GM21381 (cell line): Measurements from ENCODE around the gene ALKBH3.

Experiments
- ATAC-seq: cut with Tn5 transposase; IDR thresholded peaks from one replicate; pipeline ENCODE4 v1.9.1; 2021; ENCODE audit warnings: mild to moderate bottlenecking, moderate library complexity; ENCODE audit not compliant: unreplicated experiment

ALKBH3 gene

GRCh38 chr11:43894546-43894945 is 13.9 kb downstream of the ALKBH3 start:
- ATAC-seq: no peak

DNA sequence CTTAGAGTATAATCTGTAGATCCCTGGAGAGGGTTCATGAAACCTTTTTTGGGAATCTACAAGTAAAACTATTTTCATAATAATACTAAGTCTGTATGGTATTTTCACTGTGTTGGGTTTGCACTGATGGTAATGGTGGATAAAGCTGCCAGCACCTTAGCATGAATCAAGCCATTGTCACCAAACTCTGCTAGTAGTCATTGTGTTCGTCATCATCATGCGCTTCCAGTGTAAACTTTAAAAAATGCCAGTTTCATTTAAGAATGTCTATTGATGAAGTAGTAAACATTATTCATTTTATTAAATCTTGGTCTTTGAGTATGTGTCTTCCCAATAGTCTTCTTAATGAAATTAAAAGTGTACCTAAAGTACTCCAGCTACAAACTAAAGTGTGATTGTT is 15.0 kb downstream of the ALKBH3 start:
- ATAC-seq: no peak

GRCh38 chr11:43898574-43898973 is 17.9 kb downstream of the ALKBH3 start:
- ATAC-seq: no peak

DNA sequence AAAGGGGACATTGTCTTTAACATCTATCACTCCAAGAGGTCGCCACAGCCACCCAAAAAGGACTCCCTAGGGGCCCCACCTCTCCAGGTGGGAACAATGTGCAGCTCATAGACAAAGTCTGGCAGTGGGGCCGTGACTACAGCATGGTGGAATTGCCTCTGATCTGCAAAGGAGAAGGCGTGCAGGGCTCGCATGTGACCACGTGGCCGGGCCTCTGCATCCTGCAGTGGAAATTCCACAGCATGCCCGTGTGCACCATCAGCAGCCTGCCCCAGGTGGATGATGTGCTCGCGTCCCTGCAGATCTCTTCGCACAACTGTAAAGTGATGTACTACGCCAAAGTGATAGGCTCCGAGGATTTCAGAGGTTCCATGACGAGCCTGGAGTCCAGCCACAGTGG is 18.5 kb downstream of the ALKBH3 start:
- no peak for ATAC-seq

GRCh38 chr11:43901551-43901950 is 20.9 kb downstream of the ALKBH3 start:
- no peak for ATAC-seq

- ATAC-seq: no peak
These were observed 22.4 kb downstream of the ALKBH3 start for GRCh38 chr11:43903078-43903477.

DNA sequence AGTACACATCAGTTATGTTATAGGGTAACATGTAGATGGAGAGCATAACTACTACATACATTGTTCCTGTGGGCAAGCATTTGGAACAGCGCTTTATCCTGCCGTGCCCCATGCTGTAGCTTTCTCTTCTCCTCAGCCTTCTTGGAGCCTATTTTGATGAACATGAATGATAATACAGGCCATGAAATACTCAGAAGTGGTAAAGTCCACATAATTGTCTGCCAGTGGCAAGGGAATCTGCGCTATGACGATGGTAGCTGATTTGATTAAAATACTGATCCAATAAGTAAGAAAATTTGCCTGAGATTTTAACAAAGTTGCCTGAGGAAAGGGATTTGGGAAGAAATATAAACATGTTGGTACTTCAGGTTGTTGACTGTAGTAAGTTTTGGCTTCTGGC is 23.3 kb downstream of the ALKBH3 start:
- no peak for ATAC-seq

- ATAC-seq: no peak
These were observed 24.3 kb downstream of the ALKBH3 start for GRCh38 chr11:43904742-43905535.

GRCh38 chr11:43905813-43906241 is 25.2 kb downstream of the ALKBH3 start:
- ATAC-seq: no peak

- no peak for ATAC-seq
These were observed 26.7 kb downstream of the ALKBH3 start for GRCh38 chr11:43907028-43907975.

DNA sequence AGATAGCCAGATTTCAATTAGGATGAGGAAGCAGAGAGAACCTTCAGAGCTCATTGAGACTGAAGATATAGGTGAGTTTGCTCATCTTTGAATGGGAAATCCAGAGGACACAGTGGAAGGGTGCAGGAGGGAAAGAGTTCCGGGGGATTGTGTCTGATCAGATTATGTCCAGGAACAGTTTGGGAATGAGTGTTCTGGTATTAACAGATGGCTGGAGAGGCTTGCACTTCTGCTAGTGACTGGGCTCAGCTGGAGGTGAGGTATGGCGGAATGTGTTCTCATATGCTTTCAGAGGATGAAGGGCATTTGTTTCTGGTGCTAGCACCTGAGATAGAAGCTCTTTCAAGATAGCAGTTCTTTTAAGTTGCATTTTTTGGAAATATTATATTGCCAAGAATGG is 27.6 kb downstream of the ALKBH3 start:
- no peak for ATAC-seq

DNA sequence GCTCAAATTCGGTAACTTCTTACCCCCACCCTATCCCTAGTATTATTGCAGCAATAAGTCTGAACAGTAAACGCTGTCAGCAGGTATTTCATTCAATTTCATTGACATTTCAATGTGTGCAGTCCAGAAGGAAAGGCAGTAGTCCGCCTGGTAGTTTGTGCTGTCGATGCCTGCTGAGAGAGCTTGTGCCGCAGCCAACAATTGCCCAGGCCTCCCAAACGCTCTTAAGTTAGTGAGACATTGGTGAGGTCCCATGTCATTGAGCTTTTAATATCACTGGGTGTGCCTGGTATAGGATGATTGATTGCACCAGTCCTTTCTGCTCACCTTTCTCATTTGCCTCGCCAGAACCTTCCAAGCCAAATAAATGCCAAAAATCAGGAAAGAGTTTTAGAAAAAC is 28.1 kb downstream of the ALKBH3 start:
- no peak for ATAC-seq

DNA sequence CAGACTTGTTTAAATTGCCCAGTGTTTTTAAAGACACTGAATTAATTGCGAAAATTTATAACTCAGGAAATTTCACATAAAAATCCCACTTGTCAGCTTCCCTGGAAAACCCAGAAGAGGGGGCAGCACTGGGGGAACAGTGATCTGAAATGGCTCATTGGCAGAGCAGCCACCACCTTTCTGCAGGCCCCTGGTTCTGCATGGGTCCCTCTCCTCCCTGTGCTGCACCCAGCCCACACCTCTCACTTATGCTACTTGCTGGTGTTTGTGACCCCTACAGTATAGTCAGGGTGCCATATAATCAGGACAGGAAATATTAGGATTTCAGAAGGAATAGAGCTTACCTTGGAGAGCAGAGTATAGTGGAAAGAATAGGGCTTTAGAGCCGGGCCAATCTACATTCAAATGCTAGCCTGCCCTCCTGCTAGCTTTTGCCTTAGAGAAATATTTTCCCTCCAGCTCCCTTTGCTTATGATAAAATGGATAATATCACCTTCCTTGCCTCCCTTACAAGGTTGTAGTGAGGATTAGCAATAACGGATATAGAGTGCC is 33.3 kb downstream of the ALKBH3 start:
- no peak for ATAC-seq

DNA sequence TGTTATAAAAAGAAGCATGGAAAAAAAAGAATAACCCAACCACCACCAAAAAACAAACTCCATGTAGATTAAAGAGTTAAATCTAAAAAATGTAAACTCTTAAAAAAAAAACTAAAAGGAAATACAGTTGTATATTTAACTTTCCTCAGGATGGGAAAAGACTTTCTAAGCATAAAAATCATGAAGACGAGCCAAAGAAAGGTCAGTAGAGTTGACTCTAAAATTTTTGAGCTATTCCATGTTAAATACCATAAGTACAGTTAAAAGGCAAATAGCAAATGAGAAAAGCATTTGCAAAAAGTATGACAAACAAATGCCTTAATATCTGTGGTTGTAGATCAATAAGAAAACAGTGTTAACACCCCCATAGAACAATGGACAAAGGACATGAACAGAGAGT is 33.8 kb downstream of the ALKBH3 start:
- no peak for ATAC-seq

DNA sequence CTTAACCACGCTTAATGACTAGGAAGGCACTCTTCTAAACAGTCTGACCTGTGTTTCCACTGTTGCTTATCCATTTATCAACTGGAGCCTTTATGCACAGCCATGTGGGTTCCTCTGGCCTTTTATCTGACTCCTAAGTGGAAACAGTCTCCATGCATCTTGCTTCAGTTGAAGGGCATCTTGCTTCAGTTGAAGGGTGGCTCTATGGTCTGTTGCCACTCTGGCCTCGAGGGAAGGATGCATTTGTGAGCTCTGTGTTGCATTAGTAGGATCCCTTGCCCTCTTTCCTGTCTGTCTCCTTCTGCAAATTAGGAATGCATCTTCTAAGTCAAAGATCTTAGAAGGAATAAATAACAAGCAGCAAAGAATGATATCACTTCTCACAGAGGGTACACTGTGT is 36.0 kb downstream of the ALKBH3 start:
- no peak for ATAC-seq

DNA sequence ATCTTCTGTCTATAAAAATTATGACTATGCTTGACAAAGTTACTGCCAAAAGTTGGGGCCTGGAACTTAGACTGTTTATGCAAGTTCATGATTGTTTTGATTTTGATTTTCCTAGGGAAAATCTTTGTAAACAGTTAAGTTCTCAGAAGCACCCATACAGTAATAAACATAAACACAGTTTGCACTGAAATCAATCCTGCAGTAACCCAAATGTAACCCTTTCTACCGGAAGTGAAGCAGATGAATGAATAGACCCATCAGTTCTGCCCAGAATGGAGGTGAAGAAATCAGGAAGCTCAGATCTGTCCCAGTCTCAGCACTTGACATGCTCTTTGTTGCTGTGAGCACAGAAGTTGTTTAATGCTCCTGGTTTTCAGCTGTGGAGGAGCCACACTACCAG is 37.2 kb downstream of the ALKBH3 start:
- ATAC-seq: no peak

- ATAC-seq: no peak
These were observed 38.0 kb downstream of the ALKBH3 start for GRCh38 chr11:43918662-43919061.

DNA sequence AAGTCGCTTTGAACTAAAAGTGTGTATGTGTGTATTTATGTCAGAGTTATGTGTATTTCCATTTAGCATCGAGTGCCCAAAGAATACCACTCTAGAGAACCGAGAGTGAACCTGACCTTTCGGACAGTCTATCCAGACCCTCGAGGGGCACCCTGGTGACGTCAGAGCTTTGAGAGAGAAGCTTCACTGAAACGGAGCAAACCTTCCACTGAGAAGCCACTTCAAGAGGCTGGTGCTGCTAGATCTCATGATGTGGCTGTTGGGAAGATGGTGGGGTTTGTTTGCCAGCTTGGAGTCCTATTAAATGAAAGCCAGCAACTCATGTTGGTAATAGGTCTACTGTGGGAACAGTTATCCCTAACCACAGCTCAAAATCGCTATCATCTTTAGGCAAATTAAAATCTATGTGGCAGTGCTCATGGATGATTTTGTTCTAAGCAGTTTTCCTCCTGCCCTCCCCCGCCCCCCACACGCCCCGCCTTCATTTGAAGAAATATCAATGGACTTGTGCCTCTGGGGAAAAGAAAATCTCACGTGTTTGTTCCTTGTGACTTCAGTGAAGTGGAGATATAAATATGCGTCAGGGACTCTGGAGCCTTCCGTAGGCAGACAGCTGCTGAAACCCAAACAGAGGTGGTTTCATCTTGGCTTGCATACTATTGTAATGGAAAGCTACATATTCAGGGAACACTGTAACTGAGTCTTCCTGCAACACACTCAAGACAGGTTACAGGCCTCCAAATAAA is 39.4 kb downstream of the ALKBH3 start:
- no peak for ATAC-seq

DNA sequence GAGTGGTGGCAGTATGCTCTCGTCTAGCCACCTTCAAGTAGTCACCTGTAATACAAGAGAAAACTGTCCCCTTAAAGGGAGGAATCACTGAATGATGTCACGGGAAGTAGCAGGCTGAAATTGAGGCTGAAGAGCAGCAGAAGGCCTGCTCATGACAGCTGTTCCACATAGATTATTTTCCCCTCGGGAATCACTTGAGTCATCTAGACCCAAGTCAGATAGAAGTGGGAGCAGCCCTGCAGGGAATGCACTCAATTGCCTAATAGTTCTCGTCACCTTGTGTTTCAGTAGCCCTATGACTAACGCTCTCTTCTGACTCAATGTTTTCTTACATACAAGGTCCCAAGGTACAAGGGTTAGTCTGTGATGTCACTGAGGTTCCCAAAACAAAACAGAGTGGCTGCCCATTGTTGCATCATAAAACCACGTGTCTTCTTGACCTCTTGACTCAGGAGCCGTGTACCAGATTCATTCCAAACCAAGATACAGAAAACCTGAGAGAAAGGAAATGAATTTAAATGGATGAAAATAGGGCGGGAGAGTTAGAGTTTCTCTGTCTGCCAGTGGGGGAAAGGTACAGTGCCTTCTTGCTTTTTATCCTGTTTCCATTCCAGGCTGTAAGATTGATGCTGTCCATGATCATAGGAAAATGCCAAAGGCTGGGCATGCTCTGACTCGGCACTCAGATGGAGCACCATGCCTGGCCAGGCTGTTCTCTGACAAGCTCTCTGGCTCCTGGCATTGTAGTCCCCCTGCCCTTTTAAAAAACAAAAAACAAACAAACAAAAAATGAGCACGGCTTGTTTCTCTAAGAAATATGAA is 40.2 kb downstream of the ALKBH3 start:
- ATAC-seq: no peak
